ENCODE results near the gene SHCBP1L. TPM values are rescaled to one million over a fixed set of nuclear protein-coding genes. Genes with fewer than 3 reads are reported as not detected.

The SHCBP1L gene
- total and polyA plus RNA-seq, 9 of the 15 experiments (the other 6 are each of a cell fraction or from before 2014, with no cell fraction given), result not detected

- TF ChIP-seq ZNF507 (tag; conservative IDR thresholded peaks at IDR 0.05) (no peak), PRPF4 (IDR thresholded peaks at IDR 0.05; ENCODE audit: insufficient read depth, low read depth, low read length, poor library complexity, severe bottlenecking) (no peak), ZNF174 (CRISPR knock-in tag; IDR thresholded peaks at IDR 0.05) (no peak), ZNF609 (CRISPR knock-in tag; IDR thresholded peaks at IDR 0.05; ENCODE audit: borderline replicate concordance) (no peak), SOX6 (IDR thresholded peaks at IDR 0.05) (0 out of 2 replicates have a peak, but pooled peaks have one; percentile 14), ARID2 (IDR thresholded peaks at IDR 0.05) (0 out of 2 replicates have a peak, but pooled peaks have one; percentile 32), ETS2 (tag; IDR thresholded peaks at IDR 0.05; ENCODE audit: borderline replicate concordance, poor library complexity, severe bottlenecking) (no peak), MEIS2 (IDR thresholded peaks at IDR 0.05; ENCODE audit: partially characterized antibody) (no peak), MTA1 (IDR thresholded peaks at IDR 0.05; ENCODE audit: borderline replicate concordance) (no peak), NR3C1 (CRISPR knock-in tag; IDR thresholded peaks at IDR 0.05) (no peak), ZNF124 (CRISPR knock-in tag; IDR thresholded peaks at IDR 0.05) (no peak), NCOR1 (IDR thresholded peaks at IDR 0.05) (no peak), ARID1B (IDR thresholded peaks at IDR 0.05) (0 out of 2 replicates have a peak, but pooled peaks have one; percentile 5), SMARCC2 (IDR thresholded peaks at IDR 0.05; ENCODE audit: low read depth) (no peak), MNT (conservative IDR thresholded peaks at IDR 0.05) (0 out of 4 replicates have a peak, but pooled peaks of 1 of the 2 experiments have one; percentile 13), KLF6 (CRISPR knock-in tag; IDR thresholded peaks at IDR 0.05; ENCODE audit: borderline replicate concordance) (no peak), RUNX1 (IDR thresholded peaks at IDR 0.05; ENCODE audit: low read depth) (no peak), ZNF253 (CRISPR knock-in tag; conservative IDR thresholded peaks at IDR 0.05) (no peak), PRMT5 (CRISPR knock-in tag; IDR thresholded peaks at IDR 0.05) (no peak), SMAD1 (IDR thresholded peaks at IDR 0.05; ENCODE audit: low read depth, low read length, partially characterized antibody) (no peak)
- TF ChIP-seq, protein P1, sequence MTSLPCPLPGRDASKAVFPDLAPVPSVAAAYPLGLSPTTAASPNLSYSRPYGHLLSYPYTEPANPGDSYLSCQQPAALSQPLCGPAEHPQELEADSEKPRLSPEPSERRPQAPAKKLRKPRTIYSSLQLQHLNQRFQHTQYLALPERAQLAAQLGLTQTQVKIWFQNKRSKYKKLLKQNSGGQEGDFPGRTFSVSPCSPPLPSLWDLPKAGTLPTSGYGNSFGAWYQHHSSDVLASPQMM (CRISPR knock-in tag; IDR thresholded peaks at IDR 0.05), result no peak
- TF ChIP-seq, protein P2, sequence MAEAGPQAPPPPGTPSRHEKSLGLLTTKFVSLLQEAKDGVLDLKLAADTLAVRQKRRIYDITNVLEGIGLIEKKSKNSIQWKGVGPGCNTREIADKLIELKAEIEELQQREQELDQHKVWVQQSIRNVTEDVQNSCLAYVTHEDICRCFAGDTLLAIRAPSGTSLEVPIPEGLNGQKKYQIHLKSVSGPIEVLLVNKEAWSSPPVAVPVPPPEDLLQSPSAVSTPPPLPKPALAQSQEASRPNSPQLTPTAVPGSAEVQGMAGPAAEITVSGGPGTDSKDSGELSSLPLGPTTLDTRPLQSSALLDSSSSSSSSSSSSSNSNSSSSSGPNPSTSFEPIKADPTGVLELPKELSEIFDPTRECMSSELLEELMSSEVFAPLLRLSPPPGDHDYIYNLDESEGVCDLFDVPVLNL (CRISPR knock-in tag; IDR thresholded peaks at IDR 0.05; ENCODE audit: low read depth), result no peak
Measured at GRCh38 chr1:182962554-182963115, 9.7 kb upstream of the SHCBP1L start (continued).

All from K562 (cell line).